HS-27A (cell line): ENCODE data around the gene HSP90AB1.
"Not testable (repeated sequence)": the region's sequence is repeated elsewhere in the genome, so short reads cannot be mapped to it uniquely, and the experiment has no call there.

ENCODE experiments used
- DNase-seq: peaks from one replicate; pipeline ENCODE4 v3.0.0-alpha.2; 2012; ENCODE audit warnings: low read depth, missing footprints

HSP90AB1 gene

GRCh38 chr6:44222486-44223318 is 24.2 kb upstream of the HSP90AB1 start:
- no peak for DNase-seq

GRCh38 chr6:44223319-44224028 is 23.4 kb upstream of the HSP90AB1 start, which contains the start of gene SLC29A1:
Gene SLC29A1, plus strand, starts transcription at chr6:44223595. Its CDS starts 3,719 bp downstream, at chr6:44227314.
- no peak for DNase-seq

- DNase-seq: no peak
Measured at GRCh38 chr6:44224029-44224964, 22.6 kb upstream of the HSP90AB1 start.

GRCh38 chr6:44224965-44225305 is 22.0 kb upstream of the HSP90AB1 start:
- DNase-seq: no peak

- no peak for DNase-seq
Measured at GRCh38 chr6:44225579-44226325, 21.1 kb upstream of the HSP90AB1 start.

- DNase-seq: no peak
Measured at GRCh38 chr6:44226368-44227147, 20.3 kb upstream of the HSP90AB1 start.

GRCh38 chr6:44227148-44227793 is 19.6 kb upstream of the HSP90AB1 start:
- no peak for DNase-seq

GRCh38 chr6:44228031-44228430 is 18.9 kb upstream of the HSP90AB1 start:
- no peak for DNase-seq

- no peak for DNase-seq
Measured at GRCh38 chr6:44228433-44228832, 18.5 kb upstream of the HSP90AB1 start.

GRCh38 chr6:44228836-44229235 is 18.1 kb upstream of the HSP90AB1 start:
- DNase-seq: no peak

GRCh38 chr6:44229376-44230033 is 17.4 kb upstream of the HSP90AB1 start:
- no peak for DNase-seq

GRCh38 chr6:44230034-44230675 is 16.7 kb upstream of the HSP90AB1 start:
- no peak for DNase-seq

GRCh38 chr6:44231426-44231825 is 15.5 kb upstream of the HSP90AB1 start:
- not testable (repeated sequence) for DNase-seq

GRCh38 chr6:44232676-44233566 is 14.0 kb upstream of the HSP90AB1 start:
- no peak for DNase-seq

GRCh38 chr6:44233567-44234100 is 13.3 kb upstream of the HSP90AB1 start:
- DNase-seq: no peak

GRCh38 chr6:44234101-44235025 is 12.5 kb upstream of the HSP90AB1 start:
- DNase-seq: no peak

- DNase-seq: no peak
Measured at GRCh38 chr6:44235269-44235668, 11.6 kb upstream of the HSP90AB1 start.
